Chondrocyte (in vitro differentiated cells): Measurements from ENCODE around the gene SLITRK1. TPM values are rescaled to one million over a fixed set of nuclear protein-coding genes. Genes with fewer than 3 reads are reported as not detected.

ENCODE experiments used
- DNase-seq: peaks from one replicate; pipeline ENCODE4 v3.0.0; 2021; ENCODE audit warnings: mixed read lengths, low spot score
- H3K27ac Mint-ChIP-seq: one replicate; pipeline ENCODE4 v1.8.0; 2021; ENCODE audit warnings: mild to moderate bottlenecking, moderate library complexity, mixed read lengths; ENCODE audit not compliant: unreplicated experiment
- H3K27me3 Mint-ChIP-seq: 2 replicates; pipeline ENCODE4 v1.8.0; 2021; ENCODE audit warnings: low read depth, mixed read lengths
- H3K36me3 Mint-ChIP-seq: 2 replicates; pipeline ENCODE4 v1.8.0; 2021; ENCODE audit warnings: low read depth, mixed read lengths
- H3K4me1 Mint-ChIP-seq: 2 replicates; pipeline ENCODE4 v1.8.0; 2021; ENCODE audit warnings: low read depth, mild to moderate bottlenecking, mixed read lengths
- H3K4me3 Mint-ChIP-seq: one replicate; pipeline ENCODE4 v1.8.0; 2021; ENCODE audit warnings: mild to moderate bottlenecking, moderate library complexity, mixed read lengths; ENCODE audit not compliant: unreplicated experiment
- H3K9me3 Mint-ChIP-seq: 2 replicates; pipeline ENCODE4 v1.8.0; 2021; ENCODE audit warnings: low read depth, mixed read lengths
- CTCF ChIP-seq: fragments of 200-600 bp; sonication (generic); IDR thresholded peaks from 2 replicates; pipeline ENCODE4 v1.5.0; 2021; ENCODE audit warnings: antibody characterized with exemption, mild to moderate bottlenecking, moderate library complexity
- long read RNA-seq: library from polyadenylated mRNA; stranded (forward); transcript quantifications from one replicate; pipeline ENCODE4 v2.0.0, GENCODE V29; 2021
- total RNA-seq: library from RNA; stranded (reverse); gene quantifications from 3 replicates; pipeline ENCODE4 v1.2.1, GENCODE V29; 2021

SLITRK1 gene
- 0.05 to 0.36 TPM (median 0.08 TPM) in 3 replicates for total RNA-seq
- long read RNA-seq: 0 reads

- peak within 1 kb of the TSS; percentile 62 for H3K4me3 Mint-ChIP-seq
- no peaks in the 10 kb centered on the region for H3K9me3 Mint-ChIP-seq
- peaks cover 57% of the 10 kb centered on the region for H3K27me3 Mint-ChIP-seq
- no peak within 1 kb of the TSS for H3K27ac Mint-ChIP-seq
- no peaks in the 10 kb centered on the region for H3K36me3 Mint-ChIP-seq
- peaks cover 29% of the 10 kb centered on the region for H3K4me1 Mint-ChIP-seq
- peak; percentile 81 for DNase-seq
- no peak for TF ChIP-seq CTCF
Measured at GRCh38 chr13:83881917-83882605, at the start of gene SLITRK1. SLITRK1 (minus strand) TSS chr13:83882474; CDS start chr13:83881507, 967 bp downstream.

GRCh38 chr13:83929157-83929556 is 46.9 kb upstream of the SLITRK1 start:
- Mint-ChIP-seq H3K9me3 (peaks cover 2% of the 10 kb centered on the region), H3K4me1 (no peaks in the 10 kb centered on the region), H3K36me3 (no peaks in the 10 kb centered on the region), H3K4me3 (no peak overlapping the region), H3K27me3 (peaks cover 6% of the 10 kb centered on the region), H3K27ac (no peak overlapping the region)
- no peak for TF ChIP-seq CTCF
- no peak for DNase-seq

- H3K9me3 Mint-ChIP-seq: peaks cover 3% of the 10 kb centered on the region
- no peaks in the 10 kb centered on the region for H3K36me3 Mint-ChIP-seq
- TF ChIP-seq CTCF: no peak
- DNase-seq: no peak
- no peak overlapping the region for H3K27ac Mint-ChIP-seq
- H3K27me3 Mint-ChIP-seq: peaks cover 5% of the 10 kb centered on the region
- no peak overlapping the region for H3K4me3 Mint-ChIP-seq
- no peaks in the 10 kb centered on the region for H3K4me1 Mint-ChIP-seq
Measured at GRCh38 chr13:83919775-83920174, 37.5 kb upstream of the SLITRK1 start.

- no peak overlapping the region for H3K4me3 Mint-ChIP-seq
- H3K27me3 Mint-ChIP-seq: peaks cover 4% of the 10 kb centered on the region
- H3K9me3 Mint-ChIP-seq: peaks cover 8% of the 10 kb centered on the region
- peak; percentile 22 for TF ChIP-seq CTCF
- no peaks in the 10 kb centered on the region for H3K36me3 Mint-ChIP-seq
- H3K27ac Mint-ChIP-seq: no peak overlapping the region
- DNase-seq: no peak
- no peaks in the 10 kb centered on the region for H3K4me1 Mint-ChIP-seq
Measured at GRCh38 chr13:83914368-83914767, 32.1 kb upstream of the SLITRK1 start.

- DNase-seq: peak; percentile 83
- no peak for TF ChIP-seq CTCF
Measured at GRCh38 chr13:83907196-83907989, 25.1 kb upstream of the SLITRK1 start.

More at GRCh38 chr13:83907196-83907989, 25.1 kb upstream of the SLITRK1 start:
- Mint-ChIP-seq H3K36me3 (no peaks in the 10 kb centered on the region), H3K4me1 (no peaks in the 10 kb centered on the region), H3K4me3 (no peak overlapping the region), H3K27ac (no peak overlapping the region), H3K9me3 (peaks cover 7% of the 10 kb centered on the region), H3K27me3 (no peaks in the 10 kb centered on the region)
